Colon (tissue), 2 donors: ENCODE results near the gene KCNK4.
A peak's percentile ranks its signal among the peaks of the same experiment; 100 is the strongest.
"Not testable (repeated sequence)": the region's sequence is repeated elsewhere in the genome, so short reads cannot be mapped to it uniquely, and the experiment has no call there.

Source experiments
- FAIRE-seq: peaks from 2 replicates; lab custom pipeline; 2012; peaks lifted over from hg19 to GRCh38; lab: Jason Lieb, UNC
- donor health status: control.
- donor health status: control.

KCNK4 gene

GRCh38 chr11:64306876-64307622, 15.9 kb downstream of the KCNK4 start:
- no peak for FAIRE-seq

DNA sequence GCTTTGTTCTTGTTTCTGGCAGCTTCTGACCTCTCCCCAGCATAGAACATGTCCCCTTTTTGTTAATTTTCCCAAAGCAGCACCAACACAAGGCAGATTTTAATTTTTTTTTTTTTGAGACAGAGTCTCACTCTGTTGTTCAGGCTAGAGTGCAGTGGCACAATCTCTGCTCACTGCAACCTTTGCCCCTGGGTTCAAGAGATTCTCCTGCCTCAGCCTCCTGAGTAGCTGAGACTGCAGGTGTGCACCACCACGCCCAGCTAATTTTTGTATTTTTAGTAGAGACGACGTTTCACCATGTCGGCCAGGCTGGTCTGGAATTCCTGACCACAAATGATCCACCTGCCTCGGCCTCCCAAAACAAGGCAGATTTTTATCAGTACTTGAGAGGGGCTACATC, 16.7 kb downstream of the KCNK4 start:
- FAIRE-seq = not testable (repeated sequence)

GRCh38 chr11:64312947-64313346, 21.8 kb downstream of the KCNK4 start:
- FAIRE-seq = no peak

DNA sequence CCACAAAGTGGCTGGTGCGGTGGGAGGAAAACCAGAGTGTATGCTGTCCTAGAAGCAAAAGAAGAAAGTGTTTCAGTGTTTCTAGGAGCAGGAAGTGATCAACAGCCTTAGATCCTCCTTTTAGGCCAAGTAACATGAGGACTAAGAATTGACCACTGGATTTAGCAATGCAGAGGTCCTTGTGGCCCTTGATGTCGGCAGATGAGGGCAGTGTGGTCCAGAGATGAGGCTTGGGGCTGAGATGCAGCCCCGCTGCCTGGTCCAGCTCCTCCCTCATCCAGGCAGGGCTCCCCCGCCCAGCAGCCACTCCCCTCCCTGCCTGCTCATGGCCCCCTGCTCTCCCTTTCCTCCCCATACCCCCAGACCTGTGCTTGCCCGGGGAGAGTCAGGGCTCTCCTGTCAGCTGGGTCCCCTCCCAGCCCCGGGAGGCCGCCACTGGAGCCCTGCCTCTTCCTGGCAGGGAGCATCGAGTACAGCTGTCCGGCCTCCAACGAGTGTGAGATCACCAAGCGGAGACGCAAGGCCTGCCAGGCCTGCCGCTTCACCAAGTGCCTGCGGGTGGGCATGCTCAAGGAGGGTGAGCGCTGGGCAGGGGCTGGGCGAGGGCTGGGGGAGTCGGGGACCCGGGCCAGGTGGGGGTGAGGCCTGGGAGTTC, 22.5 kb downstream of the KCNK4 start:
- no peak for FAIRE-seq

- FAIRE-seq = no peak
These were observed 23.2 kb downstream of the KCNK4 start for GRCh38 chr11:64314146-64314804.

DNA sequence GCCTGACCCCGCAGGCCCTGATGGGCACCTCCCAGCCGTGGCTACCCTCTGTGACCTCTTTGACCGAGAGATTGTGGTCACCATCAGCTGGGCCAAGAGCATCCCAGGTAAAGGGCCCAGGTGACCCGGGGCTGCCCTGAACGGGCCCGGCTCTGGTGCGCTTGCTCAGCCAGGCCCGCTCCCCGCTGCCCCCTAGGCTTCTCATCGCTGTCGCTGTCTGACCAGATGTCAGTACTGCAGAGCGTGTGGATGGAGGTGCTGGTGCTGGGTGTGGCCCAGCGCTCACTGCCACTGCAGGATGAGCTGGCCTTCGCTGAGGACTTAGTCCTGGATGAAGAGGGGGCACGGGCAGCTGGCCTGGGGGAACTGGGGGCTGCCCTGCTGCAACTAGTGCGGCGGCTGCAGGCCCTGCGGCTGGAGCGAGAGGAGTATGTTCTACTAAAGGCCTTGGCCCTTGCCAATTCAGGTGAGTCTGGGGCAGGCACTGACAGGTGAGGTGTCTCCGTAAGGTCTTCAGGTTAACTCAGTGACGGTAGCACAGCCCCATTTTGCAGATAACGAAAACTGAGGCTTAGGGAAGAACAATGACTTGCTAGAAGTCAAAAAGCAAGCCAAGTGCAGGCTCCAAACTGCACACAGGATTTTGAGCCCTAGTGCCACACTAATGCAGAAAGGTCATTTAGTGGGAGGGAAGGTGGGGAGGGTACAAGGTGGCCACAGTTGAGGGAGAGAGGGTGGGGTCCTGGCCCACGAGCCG, 23.9 kb downstream of the KCNK4 start:
- no peak for FAIRE-seq

GRCh38 chr11:64315667-64316526, 24.8 kb downstream of the KCNK4 start:
- FAIRE-seq = not testable (repeated sequence)

GRCh38 chr11:64316672-64317324, 25.7 kb downstream of the KCNK4 start:
- FAIRE-seq = no peak

GRCh38 chr11:64317325-64317960, 26.3 kb downstream of the KCNK4 start, which contains the start of gene TRMT112:
Gene TRMT112, minus strand, starts transcription at chr11:64317559. Its CDS starts 33 bp downstream, at chr11:64317526.
- peak; percentile 5 for FAIRE-seq

DNA sequence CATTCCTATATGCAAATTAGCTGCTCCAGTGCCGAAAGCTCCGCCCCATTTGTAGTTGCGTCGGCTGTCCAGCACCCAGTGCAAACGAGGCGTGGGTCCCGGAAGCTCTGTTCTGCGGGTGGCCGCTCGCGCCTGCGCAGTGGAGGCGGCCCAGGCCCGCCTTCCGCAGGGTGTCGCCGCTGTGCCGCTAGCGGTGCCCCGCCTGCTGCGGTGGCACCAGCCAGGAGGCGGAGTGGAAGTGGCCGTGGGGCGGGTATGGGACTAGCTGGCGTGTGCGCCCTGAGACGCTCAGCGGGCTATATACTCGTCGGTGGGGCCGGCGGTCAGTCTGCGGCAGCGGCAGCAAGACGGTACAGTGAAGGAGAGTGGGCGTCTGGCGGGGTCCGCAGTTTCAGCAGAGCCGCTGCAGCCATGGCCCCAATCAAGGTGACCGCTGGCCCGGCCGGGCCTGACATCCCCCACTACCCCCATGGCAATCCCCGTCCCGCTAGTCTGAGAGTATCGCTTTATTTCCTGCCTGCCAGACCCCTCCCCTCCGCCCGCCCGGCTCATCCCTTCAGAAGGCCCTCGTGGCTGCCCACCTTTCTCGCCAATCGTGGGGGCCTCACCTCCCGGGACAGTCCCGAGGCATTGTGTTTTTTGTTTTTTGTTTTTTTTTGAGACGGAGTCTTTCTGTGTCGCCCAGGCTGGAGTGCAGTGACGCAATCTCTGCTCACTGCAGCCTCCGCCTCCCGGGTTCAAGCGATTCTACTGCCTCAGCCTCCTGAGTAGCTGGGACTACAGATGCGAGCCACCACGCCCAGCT, 27.1 kb downstream of the KCNK4 start, which contains the start of gene PRDX5:
TSS of gene PRDX5 (plus strand) at position 161 of the 805 bp plus-strand sequence. CDS start at position 256, 95 bp downstream.
- no peak for FAIRE-seq

GRCh38 chr11:64318766-64319761, 28.0 kb downstream of the KCNK4 start:
- FAIRE-seq = no peak

GRCh38 chr11:64320556-64320955, 29.5 kb downstream of the KCNK4 start:
- no peak for FAIRE-seq

GRCh38 chr11:64321026-64321425, 29.9 kb downstream of the KCNK4 start:
- no peak for FAIRE-seq

- FAIRE-seq = no peak
These were observed 30.4 kb downstream of the KCNK4 start for GRCh38 chr11:64321533-64321932.

DNA sequence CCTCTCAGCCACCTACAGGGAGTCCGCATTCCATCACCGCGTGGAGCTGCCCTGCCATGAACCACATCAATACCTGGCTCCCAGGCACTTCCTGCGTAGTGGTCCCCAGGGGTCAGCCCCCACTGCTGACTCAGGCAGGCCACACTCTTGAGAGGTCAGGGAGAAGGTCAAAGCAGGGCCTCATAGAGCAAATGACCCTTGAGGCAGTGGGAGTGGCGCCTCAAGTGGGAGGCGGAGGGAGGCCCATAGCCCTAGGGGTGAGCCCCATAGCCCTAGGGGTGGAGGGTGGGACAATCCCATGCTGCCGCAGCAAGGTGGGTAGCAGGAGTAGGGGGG, 31.8 kb downstream of the KCNK4 start:
- FAIRE-seq = no peak

DNA sequence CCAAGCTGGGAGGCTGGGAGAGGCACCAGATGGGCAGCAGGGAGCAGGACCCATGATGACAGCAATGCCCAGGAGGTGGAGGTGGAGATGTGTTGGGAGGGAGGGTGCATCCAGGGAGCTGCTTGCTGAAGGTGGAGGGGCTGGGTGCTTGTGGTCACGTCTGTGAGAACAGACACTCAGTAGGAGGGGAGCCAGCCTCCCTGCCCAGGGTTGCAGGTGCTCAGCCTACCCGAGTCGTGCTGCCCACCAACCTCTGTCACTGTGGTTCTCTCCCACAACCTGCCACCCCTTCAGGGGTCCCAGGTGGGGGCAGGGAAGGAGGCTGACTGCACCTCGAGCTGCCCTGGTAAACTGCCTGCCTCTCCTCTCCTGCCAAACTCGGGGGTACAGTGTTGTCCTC, 32.3 kb downstream of the KCNK4 start:
- no peak for FAIRE-seq

DNA sequence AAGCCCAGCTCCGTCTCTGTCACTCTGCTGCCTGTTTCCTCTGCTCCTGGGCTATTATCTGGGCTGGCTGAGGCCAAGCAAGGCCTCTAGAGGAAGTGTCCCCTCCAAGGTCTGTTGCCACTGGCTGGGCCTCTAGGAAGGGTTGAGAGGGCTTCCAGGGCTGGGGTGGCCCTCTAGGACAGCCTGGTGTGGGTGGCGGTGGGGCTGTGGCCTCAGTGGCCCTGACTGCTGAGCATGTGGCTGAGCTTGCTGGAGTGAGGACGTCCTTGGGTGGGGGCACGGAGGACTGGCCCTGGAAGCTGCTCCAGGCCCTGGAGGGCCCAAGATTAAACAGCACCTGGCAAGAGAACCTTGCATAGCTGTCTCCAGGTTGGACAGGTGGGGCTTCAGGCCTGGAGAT, 32.9 kb downstream of the KCNK4 start:
- not testable (repeated sequence) for FAIRE-seq
